GM18520 (cell line): ENCODE measurements around the gene MDC1.
"Not testable (repeated sequence)": the region's sequence is repeated elsewhere in the genome, so short reads cannot be mapped to it uniquely, and the experiment has no call there.

ENCODE experiments used
- ATAC-seq: cut with Tn5 transposase; IDR thresholded peaks from one replicate; pipeline ENCODE4 v1.9.1; 2021; ENCODE audit not compliant: unreplicated experiment

Gene MDC1

DNA sequence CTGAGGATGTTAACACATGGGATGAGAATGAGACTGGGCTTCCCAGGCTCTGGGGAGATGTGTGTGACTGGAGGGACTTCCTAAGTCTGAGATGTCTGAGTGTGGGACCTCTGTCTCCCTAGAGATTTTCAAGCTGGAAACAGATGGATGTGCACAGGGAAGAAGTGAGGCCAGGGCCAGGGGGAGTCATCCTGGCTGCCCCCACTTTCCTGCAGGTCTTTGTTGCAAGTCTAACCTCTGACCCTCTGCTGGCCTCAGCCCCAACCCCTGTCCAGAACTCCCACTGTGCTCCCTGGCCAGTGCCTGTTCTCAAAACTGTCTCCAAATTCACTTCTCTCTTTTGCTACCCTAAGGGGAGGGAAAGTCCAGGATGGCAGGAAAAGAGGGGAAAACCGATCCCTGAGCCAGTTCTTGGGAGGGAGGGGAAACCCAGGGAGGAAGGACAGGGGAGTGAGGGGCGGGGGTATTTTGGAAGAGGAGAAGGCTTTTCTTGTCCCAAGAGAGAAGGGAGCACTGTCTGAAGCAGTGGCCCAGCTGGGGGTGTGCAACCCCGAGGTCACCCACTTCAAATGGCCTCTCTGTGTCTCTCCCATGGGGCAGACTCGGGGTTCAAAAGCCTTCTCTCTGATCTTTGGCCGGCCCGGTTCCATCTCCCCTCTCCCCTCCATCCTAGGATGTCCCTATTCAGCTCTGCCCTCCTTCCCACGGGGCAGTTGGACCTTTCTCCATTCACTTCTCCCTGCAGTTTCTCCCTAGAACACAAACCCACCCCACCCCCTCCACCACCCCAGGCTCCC, 33.7 kb downstream of the MDC1 start:
- no peak for ATAC-seq

- ATAC-seq: peak; percentile 22
These were observed 34.7 kb downstream of the MDC1 start for GRCh38 chr6:30682143-30683117.

- no peak for ATAC-seq
These were observed 35.3 kb downstream of the MDC1 start for GRCh38 chr6:30681766-30682142.

DNA sequence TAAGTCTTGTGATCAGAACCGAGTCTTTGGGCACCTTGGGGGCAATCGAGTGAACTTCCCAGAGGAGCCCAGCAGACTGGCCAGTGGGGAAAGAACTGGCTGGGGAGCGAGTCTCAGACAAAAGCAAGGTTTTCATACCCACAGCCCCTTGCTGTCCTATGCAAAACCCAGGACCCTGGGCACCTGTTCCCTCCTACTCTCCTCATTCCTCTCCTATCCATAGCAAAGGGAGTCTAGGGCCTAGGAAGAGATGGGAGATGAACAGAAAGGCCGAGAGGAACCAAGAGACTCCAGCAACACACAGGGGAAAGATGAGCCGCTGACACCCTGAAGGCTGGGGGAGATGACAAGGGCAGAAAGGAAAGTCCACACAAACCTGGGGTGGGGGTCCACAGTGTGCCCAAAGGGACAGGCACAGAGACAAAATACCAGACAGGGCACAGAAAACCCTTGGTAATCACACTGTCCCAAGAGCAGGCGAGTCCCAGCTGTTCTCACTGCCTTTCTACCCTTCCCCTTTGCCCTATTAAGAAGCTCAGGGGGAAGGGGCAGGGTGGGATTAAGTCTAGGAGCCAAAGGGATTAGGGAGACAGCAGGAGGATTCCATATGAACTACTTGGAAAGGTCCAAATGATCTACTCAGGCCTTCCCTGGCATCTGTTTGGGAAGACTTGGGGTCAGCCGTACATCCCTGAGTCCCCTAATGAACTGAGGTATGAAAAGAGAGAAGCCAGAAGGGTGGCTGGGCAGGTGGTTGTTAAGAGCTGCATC, 37.1 kb downstream of the MDC1 start:
- no peak for ATAC-seq

GRCh38 chr6:30678964-30679726, 37.9 kb downstream of the MDC1 start:
- peak; percentile 54 for ATAC-seq

DNA sequence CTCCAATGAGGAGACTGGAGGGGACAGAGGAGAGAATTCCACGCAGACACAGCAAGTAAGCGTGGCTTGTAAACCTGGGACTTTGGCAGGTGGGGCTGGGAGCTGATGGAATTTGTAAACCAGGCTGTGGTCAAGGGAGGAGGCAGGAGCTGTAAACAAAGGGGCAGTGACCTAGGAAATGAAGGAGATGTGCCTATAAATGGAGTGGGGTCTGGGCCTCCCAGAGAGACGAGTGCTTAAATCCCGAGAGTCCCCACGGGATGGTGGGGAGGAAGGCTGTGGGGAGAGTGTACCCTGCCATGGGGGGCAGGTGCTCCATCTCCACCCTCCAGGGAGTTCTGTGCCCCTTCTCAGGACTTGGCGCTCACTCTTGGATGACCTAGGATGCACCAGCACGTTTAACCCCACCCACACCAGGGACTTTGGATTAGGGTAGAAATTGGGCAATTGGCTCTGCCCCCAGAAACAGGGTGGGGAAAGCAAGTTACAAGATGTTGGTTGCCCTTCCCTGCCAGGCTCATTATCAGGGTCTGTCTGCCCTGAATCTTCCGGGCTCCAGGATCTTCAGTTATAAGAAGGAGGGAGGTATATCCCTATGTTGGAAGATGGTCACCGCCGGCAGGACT, 40.3 kb downstream of the MDC1 start:
- ATAC-seq: no peak

DNA sequence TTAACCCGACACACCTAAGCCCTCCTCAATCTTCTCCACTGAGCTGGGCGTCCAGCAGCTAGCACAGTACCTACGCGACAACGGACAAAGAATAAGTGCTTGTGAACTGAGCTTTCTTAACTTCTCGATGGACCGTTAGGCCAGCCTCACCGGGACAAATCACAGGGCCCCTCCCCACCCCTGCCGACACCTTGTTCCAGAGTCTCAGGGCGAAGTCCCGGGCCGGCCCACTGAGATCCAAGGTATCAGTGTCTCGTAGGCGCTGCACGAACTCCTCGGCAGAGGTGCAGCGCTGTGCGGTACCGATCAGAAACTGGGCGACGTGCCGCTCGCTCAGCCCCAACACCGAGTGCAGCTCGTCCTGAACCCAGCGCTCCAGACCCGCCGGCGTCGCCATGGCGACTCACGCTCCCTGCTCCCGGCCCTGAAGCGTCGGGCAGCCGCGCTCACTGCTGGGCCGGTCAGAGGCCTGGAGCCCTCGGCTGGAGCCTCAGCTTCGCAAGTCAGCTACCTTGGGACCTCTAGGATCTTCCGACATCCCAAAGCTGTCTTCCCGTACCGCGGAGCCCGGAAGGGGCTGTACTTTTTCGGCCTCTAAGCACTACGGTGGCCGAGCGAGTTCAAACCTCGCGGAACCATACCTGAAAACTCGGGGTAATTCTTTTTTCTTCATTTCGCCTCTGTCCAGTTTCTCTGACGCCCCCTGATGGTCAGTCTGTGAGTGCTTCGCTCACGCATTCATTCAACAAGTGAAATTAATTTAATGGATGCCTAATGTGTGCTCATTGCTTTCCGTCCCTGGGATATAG, 44.4 kb downstream of the MDC1 start, which contains the start of gene DHX16:
DHX16 (minus strand) TSS at position 562 of the 809 bp plus-strand sequence; CDS start at position 397, 165 bp downstream.
- peak; percentile 69 for ATAC-seq

DNA sequence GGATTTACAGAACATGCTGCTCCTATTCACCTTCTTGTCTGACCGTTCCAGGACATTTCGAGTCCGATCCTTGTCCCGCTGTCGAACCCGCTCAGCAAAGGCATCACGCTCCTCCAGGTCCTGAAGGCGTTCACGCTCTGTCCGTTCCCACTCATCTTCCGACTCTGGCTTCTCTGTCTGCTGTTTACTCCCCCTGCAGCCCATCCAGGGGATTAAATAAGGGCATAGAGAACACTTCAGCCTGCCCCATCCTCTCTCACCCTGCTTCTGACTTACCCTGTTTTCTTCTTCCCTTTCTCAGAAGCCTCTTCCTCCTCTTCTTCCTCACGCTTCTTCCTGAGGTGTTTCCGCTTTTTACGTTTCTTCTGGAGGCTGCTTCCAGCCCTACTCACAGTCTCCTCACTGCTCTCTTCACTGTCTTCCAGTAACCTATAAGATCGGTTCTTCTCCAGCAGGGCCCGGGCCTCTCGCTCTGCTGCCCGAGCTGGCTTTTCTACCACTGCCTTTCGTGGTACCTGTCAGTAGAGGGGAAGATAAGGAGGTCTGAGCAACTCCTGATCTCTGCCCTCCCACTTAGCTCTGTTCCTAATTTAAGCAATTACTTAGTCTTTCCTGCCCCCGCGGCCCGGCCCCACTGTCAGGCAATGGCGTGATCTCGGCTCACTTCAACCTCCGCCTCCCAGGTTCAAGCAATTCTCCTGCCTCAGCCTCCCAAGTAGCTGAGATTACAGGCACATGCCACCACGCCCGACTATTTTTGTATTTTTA, 46.1 kb downstream of the MDC1 start:
- no peak for ATAC-seq

GRCh38 chr6:30666300-30666699, 50.8 kb downstream of the MDC1 start:
- ATAC-seq: not testable (repeated sequence)

DNA sequence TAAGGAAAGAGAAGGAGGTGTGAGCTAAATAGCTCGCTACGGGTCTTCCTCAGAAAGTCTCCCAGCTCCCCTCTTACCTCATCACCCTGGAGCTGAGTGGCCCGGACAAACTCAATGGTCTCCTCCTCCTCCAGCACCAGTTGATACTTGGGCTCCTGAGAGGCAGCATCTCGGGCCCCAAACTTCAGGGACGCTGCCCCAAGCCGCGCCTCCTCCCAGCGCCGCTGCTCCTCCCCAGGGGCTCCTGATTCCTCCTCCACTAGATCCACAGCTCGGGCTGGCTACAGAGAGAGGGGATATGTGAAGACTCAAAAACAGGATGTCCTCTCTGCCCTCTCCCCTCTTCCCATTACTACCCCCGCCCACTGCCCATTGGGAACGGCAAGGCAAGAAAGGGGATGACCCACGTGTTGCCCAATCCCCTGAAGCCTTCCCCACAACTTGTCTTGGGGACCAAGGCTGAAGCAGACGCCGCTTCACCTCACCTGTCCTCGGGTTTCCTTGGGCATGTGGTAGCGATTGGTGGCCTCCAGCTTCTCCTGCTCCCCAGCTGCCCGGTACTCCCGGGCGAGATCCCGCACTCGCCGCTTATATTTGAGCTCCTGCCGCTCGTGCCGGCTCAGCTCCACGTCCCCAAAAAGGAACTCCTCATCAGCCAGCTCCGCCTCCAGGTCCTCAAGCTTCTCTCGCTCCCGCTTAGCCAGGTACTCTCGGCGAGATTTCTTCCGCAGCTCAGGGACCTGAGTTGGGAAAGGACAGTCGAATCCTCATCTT, 51.9 kb downstream of the MDC1 start:
- no peak for ATAC-seq

DNA sequence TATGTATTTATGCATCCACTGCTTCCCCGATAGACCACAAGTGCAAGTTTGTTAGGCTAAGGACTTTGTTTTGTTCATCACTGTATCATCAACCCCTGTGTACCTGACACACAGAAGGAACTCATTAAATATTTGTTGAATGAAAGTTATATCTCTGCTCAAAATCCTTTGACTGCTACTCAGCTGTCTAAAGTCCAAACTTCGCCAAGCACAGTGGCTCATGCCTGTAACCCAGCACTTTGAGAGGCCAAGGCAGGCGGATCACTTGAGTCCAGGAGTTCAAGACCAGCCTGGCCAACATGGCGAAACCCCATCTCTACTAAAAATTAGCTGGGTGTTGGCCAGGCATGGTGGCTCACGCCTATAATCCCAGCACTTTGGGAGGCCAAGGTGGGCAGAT, 59.2 kb downstream of the MDC1 start:
- not testable (repeated sequence) for ATAC-seq

DNA sequence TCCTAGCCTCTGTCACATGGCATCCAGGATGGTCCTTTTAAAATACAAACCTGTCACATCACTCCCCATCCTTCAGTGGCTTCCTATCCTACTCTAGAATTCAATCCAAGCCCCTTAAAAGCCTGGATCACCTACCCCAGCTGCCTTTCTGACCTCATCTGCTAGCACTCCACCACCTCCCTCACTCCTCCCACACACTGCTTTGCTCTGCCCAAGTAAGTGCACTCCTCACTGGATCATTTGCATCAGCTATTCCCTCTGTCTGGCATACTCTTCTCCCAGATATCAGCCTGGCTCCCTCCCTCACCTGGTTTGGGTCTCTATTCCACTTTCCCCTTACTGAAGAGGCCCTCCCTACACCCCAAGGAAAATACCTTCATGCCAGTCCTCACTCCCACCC, 59.6 kb downstream of the MDC1 start:
- no peak for ATAC-seq

DNA sequence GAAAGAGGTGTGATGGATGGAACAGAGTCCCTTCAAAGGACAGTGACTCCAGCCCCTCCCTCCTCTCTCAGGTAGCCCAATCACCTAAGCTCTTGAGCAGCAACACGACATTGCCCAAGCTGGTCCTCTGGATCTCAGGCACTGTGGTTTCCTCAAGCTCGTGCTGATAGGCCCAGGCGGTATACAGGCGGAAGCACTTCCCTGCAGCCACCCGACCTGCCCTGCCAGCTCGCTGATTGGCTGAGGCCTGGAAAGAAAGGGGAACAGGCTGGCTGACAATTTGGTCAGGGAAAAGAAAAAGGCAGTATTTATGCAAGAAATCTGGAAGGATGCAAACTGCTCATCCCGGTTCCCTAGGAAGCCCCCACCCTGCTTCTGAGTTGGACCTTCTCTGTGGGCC, 60.6 kb downstream of the MDC1 start:
- no peak for ATAC-seq

GRCh38 chr6:30655743-30656094, 61.4 kb downstream of the MDC1 start:
- ATAC-seq: no peak

- no peak for ATAC-seq
These were observed 62.0 kb downstream of the MDC1 start for GRCh38 chr6:30654798-30655742.

GRCh38 chr6:30651143-30651542, 65.9 kb downstream of the MDC1 start:
- no peak for ATAC-seq
